ENCODE data around the gene APMAP.

APMAP gene

DNA sequence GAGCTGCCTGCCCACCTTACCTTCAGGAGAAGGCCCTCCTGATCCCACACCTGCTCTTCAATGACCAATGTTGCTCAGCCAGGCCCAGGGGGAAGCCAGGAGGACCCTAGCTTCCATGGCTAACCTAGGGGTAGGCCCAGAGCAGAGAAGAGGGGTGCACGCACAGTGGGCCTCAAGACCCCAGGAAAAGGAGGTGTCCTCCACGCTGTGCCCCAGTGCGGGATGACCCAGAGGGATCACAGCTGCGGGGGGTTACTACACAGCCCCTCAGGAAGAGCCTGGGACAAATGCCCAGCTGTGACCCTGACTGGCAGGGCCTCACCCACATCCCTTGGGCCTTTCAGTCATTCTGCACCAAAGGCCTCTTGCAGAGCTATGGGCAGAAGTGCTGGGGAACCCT lies 31.6 kb upstream of the APMAP start:
- DNase-seq (ENCODE audit: low spot score): no peak

DNA sequence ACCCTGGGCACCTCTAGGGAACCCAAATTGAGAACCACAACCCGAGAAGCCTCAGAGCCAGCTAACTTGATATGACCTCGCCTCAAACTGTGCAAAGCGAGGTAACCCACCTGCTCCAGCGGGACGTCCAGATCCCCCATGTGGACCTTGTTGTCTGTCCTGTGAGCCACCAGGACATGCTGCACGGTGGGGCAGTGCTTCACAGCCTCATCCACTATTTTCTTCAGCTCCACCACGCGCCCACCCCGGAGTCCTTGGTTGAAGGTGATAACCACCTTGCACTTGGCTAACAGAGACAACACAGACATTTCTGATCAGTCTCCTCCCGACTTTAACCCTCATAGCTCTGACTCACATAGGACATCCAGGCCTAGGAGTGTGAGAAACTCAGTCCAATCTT lies 30.8 kb upstream of the APMAP start:
- DNase-seq (ENCODE audit: low spot score): no peak

DNA sequence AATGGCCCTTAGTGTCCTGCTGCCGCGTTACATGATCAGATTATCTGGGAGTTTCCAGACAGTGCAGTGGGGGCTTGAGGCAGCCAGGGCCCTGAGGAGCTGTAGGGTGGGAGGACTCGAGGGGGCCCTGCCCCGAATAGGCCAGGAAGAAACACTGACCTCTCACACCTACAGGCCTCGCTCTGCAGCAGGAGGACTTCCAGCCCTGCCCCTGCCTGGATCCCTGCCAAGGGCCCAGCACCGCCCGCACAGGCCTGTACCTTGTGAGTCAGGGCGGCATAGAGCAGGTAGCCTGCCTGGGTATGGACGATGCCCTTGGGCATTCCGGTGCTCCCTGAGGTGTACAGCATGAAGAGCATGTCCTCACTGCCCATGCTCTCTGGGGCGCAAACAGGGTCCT lies 30.1 kb upstream of the APMAP start:
- no peak for DNase-seq (ENCODE audit: low spot score)

- no peak for DNase-seq (ENCODE audit: low spot score)
These were observed 28.8 kb upstream of the APMAP start for GRCh38 chr20:25021336-25021735.

DNA sequence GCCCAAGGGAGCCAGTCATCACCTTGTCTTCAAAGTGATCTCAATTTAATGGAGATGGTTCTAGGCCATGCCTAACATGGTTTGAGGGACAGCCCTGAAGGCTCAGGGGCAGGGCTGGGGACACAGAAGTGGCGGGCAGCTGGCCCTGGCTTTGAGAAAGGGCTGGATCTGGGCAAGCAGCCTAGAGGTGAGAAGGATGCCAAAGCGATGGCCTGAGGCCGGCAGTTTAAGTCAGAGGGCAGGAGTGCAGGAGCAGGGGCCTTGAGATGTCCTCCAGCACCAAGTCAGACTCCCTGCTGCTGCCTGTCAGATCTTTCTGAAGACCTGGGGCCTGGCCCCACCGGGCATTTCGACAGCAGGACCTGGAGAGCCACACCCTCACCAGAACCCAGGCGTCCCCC lies 28.4 kb upstream of the APMAP start:
- DNase-seq (ENCODE audit: low spot score): no peak

GRCh38 chr20:25020345-25020744 lies 27.8 kb upstream of the APMAP start:
- DNase-seq (ENCODE audit: low spot score): no peak

DNA sequence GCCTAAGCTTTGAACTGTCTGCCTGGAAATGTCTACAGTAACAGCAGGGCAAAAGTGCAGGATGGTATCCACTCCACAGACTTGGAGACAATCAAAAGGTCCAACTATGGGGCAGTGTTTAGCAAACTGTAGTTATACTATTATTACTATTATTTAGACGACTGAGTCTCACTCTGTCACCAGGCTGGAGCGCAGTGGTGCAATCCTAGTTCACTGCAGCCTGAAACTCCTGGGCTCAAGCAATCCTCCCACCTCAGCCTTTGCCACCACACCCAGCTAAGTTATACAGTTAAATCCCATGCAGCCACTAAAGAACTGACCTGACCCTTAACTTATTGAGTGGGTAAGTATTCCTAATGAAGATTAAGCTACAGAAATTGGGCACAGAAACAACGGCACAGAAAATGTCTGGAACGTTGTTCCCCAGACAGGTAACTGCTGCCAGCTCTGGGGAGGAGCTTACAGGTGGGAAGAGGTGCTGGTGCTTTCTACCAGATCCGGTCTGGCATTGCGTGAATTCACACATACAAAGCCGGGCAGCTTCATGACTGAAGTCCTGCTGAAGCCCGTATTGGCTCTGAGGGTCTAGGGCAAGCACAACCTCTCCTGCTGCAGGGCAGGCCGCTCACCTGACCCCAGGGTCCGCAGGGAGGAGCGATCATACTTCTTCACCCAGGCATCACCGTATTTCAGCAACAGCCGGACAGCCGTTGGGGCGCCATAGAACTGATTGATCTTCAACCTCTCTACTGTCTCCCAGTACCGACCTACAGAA lies 27.0 kb upstream of the APMAP start:
- no peak for DNase-seq (ENCODE audit: low spot score)

DNA sequence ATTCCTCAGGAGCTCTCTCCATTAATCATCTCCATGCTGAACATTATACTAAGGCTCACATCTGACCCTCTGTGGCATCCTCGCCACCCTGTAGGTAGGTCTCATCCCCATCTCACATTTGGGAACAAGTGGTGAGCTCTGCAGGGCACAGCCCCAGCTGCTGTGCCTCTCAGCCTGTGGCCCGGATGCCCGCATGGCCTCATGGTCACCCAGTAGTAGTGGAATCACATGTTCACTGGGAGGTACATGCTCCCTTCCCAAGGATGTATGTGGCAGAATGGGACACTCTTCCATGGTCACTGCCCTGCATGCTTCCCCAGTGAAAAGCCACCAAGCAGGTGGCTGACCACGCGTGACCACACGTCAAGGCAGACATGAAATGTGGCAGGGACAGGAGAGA lies 26.3 kb upstream of the APMAP start:
- DNase-seq (ENCODE audit: low spot score): no peak

GRCh38 chr20:25018425-25018824 lies 25.9 kb upstream of the APMAP start:
- DNase-seq (ENCODE audit: low spot score): no peak

- DNase-seq (ENCODE audit: low spot score): no peak
These were observed 24.8 kb upstream of the APMAP start for GRCh38 chr20:25017257-25017803.

- DNase-seq (ENCODE audit: low spot score): no peak
These were observed 23.9 kb upstream of the APMAP start for GRCh38 chr20:25016471-25016870.

DNA sequence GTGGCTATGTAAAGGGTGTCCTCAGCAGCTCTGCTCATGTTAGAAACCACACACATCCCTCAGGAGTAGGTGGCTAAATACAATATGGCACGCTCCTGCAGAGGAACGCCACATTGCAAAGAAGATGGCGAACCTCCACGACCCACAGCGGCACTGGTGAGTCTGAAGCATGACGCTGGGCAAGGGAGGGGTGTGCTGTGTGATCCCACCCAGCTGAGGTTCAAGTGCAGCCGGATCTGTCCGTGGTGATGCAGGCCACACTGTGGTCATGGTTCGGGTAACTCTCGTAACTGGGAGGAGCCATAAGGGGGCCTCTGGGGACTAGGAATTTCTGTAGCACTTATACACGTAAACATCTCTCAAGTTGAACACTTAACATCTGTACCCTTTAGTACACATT lies 23.4 kb upstream of the APMAP start:
- no peak for DNase-seq (ENCODE audit: low spot score)

GRCh38 chr20:25014816-25015215 lies 22.3 kb upstream of the APMAP start:
- DNase-seq (ENCODE audit: low spot score): no peak

- DNase-seq (ENCODE audit: low spot score): no peak
These were observed 21.2 kb upstream of the APMAP start for GRCh38 chr20:25013478-25014380.

- no peak for DNase-seq (ENCODE audit: low spot score)
These were observed 20.2 kb upstream of the APMAP start for GRCh38 chr20:25012616-25013189.

DNA sequence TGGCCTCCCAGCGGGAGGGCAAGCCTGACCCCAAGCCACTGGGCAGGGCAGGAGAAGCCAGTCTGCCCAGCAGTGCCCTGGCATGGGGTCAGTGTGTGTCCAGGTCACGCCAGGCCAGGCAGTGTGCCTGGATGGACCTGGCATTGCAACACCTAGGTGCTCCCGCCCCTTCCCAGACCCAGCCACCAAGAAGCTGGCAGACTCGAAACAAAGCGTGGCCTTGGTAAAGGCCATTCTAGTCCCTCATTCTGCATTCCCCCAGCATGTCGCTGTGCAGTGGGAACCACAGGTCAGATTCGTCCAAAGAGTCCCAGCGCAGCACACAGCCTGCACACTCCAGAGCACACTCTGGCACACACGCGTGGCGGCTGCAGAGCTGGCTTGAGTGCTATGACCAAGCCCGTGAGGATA lies 19.3 kb upstream of the APMAP start:
- DNase-seq (ENCODE audit: low spot score): no peak

GRCh38 chr20:25011261-25011660 lies 18.7 kb upstream of the APMAP start:
- no peak for DNase-seq (ENCODE audit: low spot score)

DNA sequence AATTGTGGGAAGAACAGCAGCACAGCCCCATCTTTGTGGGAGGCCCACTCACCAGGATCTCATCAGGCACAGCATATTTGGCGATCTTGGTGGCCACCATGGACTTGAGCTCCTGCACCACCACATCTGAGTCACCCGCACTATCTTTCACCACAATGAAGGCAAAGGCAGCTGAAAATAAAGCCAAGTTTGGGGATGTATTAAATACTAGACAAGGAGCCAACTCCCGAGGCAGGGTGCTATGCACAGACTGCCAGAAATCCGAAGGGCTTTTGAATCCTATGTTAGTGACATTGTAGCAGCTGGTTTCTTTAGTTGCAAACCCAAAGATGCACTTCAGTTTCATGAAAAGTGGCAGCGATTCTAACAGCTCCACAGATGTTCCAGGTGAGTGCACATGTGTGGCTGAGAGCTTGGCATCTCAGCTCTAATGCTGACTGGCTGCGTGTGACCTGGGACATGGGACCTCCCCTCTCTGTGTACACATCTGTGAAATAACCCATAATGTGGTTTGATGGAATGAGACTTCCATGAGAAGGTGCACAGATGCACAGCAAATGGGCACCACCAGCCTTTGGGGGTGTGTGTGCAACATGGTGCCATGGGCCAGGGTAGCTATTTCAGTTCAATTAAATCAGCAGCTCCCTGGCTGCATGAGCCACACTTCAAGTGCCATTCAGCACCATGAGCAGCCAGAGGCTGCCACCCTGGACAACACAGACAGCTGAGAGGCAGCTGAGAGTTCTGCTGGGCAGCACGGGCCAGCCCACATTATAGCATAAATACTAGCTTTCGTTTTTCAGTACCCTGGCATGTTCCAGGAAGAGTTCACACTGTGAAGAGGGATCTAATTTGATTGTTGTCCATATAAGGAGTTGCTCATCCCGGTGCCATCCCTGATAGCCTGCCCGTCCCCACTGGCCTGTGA lies 16.9 kb upstream of the APMAP start:
- no peak for DNase-seq (ENCODE audit: low spot score)

- no peak for DNase-seq (ENCODE audit: low spot score)
These were observed 16.1 kb upstream of the APMAP start for GRCh38 chr20:25008388-25009217.

- DNase-seq (ENCODE audit: low spot score): no peak
These were observed 15.1 kb upstream of the APMAP start for GRCh38 chr20:25007491-25008305.

All from kidney capillary endothelial cell (primary cell).